ENCODE results near the gene HDAC9.

DNA sequence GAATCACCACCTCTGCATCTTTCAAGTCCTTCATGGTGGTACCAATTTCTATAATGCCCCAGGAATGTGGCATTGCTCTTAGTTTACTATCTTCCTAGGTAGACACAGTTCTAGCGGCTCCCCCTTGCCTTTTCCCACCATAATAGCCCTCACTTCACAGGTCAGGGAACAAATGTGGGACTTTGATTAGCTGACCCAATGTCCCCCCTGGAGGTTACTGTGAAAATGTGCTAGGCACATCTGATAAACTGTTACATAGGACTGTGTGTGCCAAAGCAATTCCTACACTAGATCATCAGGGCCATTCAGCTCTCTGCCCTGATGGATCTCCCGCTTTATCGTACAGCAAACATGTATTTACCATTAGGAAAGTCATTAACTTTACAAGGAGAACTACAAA lies 527.9 kb downstream of the HDAC9 start:
- TF ChIP-seq BACH2 (CRISPR knock-in tag; IDR thresholded peaks at IDR 0.05; ENCODE audit: borderline replicate concordance): no peak
- no peak for TF ChIP-seq ISL1 (CRISPR knock-in tag; IDR thresholded peaks at IDR 0.05)
- TF ChIP-seq ZFP3 (CRISPR knock-in tag; IDR thresholded peaks at IDR 0.05): no peak
- TF ChIP-seq, protein P1, sequence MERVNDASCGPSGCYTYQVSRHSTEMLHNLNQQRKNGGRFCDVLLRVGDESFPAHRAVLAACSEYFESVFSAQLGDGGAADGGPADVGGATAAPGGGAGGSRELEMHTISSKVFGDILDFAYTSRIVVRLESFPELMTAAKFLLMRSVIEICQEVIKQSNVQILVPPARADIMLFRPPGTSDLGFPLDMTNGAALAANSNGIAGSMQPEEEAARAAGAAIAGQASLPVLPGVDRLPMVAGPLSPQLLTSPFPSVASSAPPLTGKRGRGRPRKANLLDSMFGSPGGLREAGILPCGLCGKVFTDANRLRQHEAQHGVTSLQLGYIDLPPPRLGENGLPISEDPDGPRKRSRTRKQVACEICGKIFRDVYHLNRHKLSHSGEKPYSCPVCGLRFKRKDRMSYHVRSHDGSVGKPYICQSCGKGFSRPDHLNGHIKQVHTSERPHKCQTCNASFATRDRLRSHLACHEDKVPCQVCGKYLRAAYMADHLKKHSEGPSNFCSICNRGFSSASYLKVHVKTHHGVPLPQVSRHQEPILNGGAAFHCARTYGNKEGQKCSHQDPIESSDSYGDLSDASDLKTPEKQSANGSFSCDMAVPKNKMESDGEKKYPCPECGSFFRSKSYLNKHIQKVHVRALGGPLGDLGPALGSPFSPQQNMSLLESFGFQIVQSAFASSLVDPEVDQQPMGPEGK (CRISPR knock-in tag; IDR thresholded peaks at IDR 0.05; ENCODE audit: borderline replicate concordance): no peak

Measured in SK-N-SH treated with all-trans-retinoic acid at 6 μM for 48 hours (cell line).